ENCODE data around the gene POLA2.

POLA2 gene

GRCh38 chr11:65291613-65292012 is 29.9 kb downstream of the POLA2 start:
- no peak for DNase-seq (ENCODE audit: low spot score)
- in situ Hi-C loops (cut with MboI; ENCODE audit: low pct_unique_long_range_greater_than_20kb, low sequenced_read_pairs, unreplicated experiment), result no loop called here
- TF ChIP-seq CTCF (IDR thresholded peaks at IDR 0.05; ENCODE audit: extremely low read depth, insufficient read depth, missing control alignments), result no peak

GRCh38 chr11:65292890-65293289 is 31.1 kb downstream of the POLA2 start:
- in situ Hi-C loops (cut with MboI; ENCODE audit: low pct_unique_long_range_greater_than_20kb, low sequenced_read_pairs, unreplicated experiment), result no loop called here
- TF ChIP-seq CTCF (IDR thresholded peaks at IDR 0.05; ENCODE audit: extremely low read depth, insufficient read depth, missing control alignments), result no peak
- DNase-seq (ENCODE audit: low spot score), result no peak

GRCh38 chr11:65293909-65294381 is 32.2 kb downstream of the POLA2 start:
- DNase-seq (ENCODE audit: low spot score), result no peak
- TF ChIP-seq CTCF (IDR thresholded peaks at IDR 0.05; ENCODE audit: extremely low read depth, insufficient read depth, missing control alignments), result no peak
- in situ Hi-C loops (cut with MboI; ENCODE audit: low pct_unique_long_range_greater_than_20kb, low sequenced_read_pairs, unreplicated experiment), result no loop called here

- DNase-seq (ENCODE audit: low spot score), result no peak
- TF ChIP-seq CTCF (IDR thresholded peaks at IDR 0.05; ENCODE audit: extremely low read depth, insufficient read depth, missing control alignments), result no peak
- in situ Hi-C loops (cut with MboI; ENCODE audit: low pct_unique_long_range_greater_than_20kb, low sequenced_read_pairs, unreplicated experiment), result no loop called here
Observed at GRCh38 chr11:65295001-65295400, 33.2 kb downstream of the POLA2 start.

- no peak for TF ChIP-seq CTCF (IDR thresholded peaks at IDR 0.05; ENCODE audit: extremely low read depth, insufficient read depth, missing control alignments)
- in situ Hi-C loops (cut with MboI; ENCODE audit: low pct_unique_long_range_greater_than_20kb, low sequenced_read_pairs, unreplicated experiment), result no loop called here
- no peak for DNase-seq (ENCODE audit: low spot score)
Observed at GRCh38 chr11:65295571-65296341, 34.0 kb downstream of the POLA2 start.

GRCh38 chr11:65297026-65297672 is 35.4 kb downstream of the POLA2 start:
- TF ChIP-seq CTCF (IDR thresholded peaks at IDR 0.05; ENCODE audit: extremely low read depth, insufficient read depth, missing control alignments), result no peak
- no peak for DNase-seq (ENCODE audit: low spot score)
- in situ Hi-C loops (cut with MboI; ENCODE audit: low pct_unique_long_range_greater_than_20kb, low sequenced_read_pairs, unreplicated experiment), result no loop called here
